GM21717 (cell line): Measurements from ENCODE around the gene KLHL21.
A peak's percentile ranks its signal among the peaks of the same experiment; 100 is the strongest.
"Not testable (repeated sequence)": the region's sequence is repeated elsewhere in the genome, so short reads cannot be mapped to it uniquely, and the experiment has no call there.

Experiments used
- ATAC-seq: cut with Tn5 transposase; IDR thresholded peaks from one replicate; pipeline ENCODE4 v1.9.1; 2021; ENCODE audit warnings: mild to moderate bottlenecking, moderate library complexity; ENCODE audit not compliant: unreplicated experiment

Gene KLHL21

GRCh38 chr1:6602669-6603237, at the start of gene KLHL21:
Gene KLHL21 (minus strand): TSS chr1:6602869. CDS start chr1:6602817, 52 bp downstream.
- peak; percentile 46 for ATAC-seq

- no peak for ATAC-seq
Observed at GRCh38 chr1:6651909-6652308, 49.2 kb upstream of the KLHL21 start.

- no peak for ATAC-seq
Observed at GRCh38 chr1:6648556-6648955, 45.9 kb upstream of the KLHL21 start.

- no peak for ATAC-seq
Observed at GRCh38 chr1:6646499-6647148, 44.0 kb upstream of the KLHL21 start.

- ATAC-seq, result no peak
Observed at GRCh38 chr1:6645018-6645417, 42.3 kb upstream of the KLHL21 start.

- ATAC-seq, result not testable (repeated sequence)
Observed at GRCh38 chr1:6640867-6641266, 38.2 kb upstream of the KLHL21 start.

- ATAC-seq, result no peak
Observed at GRCh38 chr1:6638226-6638625, 35.6 kb upstream of the KLHL21 start.

GRCh38 chr1:6637770-6638169, 35.1 kb upstream of the KLHL21 start:
- no peak for ATAC-seq

- not testable (repeated sequence) for ATAC-seq
Observed at GRCh38 chr1:6636778-6637177, 34.1 kb upstream of the KLHL21 start.

GRCh38 chr1:6635910-6636760, 33.5 kb upstream of the KLHL21 start:
- ATAC-seq, result no peak

- ATAC-seq, result no peak
Observed at GRCh38 chr1:6635161-6635909, 32.7 kb upstream of the KLHL21 start.

GRCh38 chr1:6634371-6635052, 31.8 kb upstream of the KLHL21 start:
- no peak for ATAC-seq

- no peak for ATAC-seq
Observed at GRCh38 chr1:6632588-6633514, 30.2 kb upstream of the KLHL21 start.

GRCh38 chr1:6631058-6631457, 28.4 kb upstream of the KLHL21 start:
- no peak for ATAC-seq

GRCh38 chr1:6630027-6630426, 27.4 kb upstream of the KLHL21 start:
- no peak for ATAC-seq

GRCh38 chr1:6628971-6629479, 26.4 kb upstream of the KLHL21 start:
- ATAC-seq, result no peak

GRCh38 chr1:6627841-6628545, 25.3 kb upstream of the KLHL21 start:
- no peak for ATAC-seq

- ATAC-seq, result no peak
Observed at GRCh38 chr1:6627031-6627430, 24.4 kb upstream of the KLHL21 start.
